Measurements from ENCODE around the gene MMRN2. TPM values are rescaled to one million over a fixed set of nuclear protein-coding genes. Genes with fewer than 3 reads are reported as not detected.
"Not testable (repeated sequence)": the region's sequence is repeated elsewhere in the genome, so short reads cannot be mapped to it uniquely, and the experiment has no call there.

The MMRN2 gene, protein sequence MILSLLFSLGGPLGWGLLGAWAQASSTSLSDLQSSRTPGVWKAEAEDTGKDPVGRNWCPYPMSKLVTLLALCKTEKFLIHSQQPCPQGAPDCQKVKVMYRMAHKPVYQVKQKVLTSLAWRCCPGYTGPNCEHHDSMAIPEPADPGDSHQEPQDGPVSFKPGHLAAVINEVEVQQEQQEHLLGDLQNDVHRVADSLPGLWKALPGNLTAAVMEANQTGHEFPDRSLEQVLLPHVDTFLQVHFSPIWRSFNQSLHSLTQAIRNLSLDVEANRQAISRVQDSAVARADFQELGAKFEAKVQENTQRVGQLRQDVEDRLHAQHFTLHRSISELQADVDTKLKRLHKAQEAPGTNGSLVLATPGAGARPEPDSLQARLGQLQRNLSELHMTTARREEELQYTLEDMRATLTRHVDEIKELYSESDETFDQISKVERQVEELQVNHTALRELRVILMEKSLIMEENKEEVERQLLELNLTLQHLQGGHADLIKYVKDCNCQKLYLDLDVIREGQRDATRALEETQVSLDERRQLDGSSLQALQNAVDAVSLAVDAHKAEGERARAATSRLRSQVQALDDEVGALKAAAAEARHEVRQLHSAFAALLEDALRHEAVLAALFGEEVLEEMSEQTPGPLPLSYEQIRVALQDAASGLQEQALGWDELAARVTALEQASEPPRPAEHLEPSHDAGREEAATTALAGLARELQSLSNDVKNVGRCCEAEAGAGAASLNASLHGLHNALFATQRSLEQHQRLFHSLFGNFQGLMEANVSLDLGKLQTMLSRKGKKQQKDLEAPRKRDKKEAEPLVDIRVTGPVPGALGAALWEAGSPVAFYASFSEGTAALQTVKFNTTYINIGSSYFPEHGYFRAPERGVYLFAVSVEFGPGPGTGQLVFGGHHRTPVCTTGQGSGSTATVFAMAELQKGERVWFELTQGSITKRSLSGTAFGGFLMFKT
- 10 to 100 TPM; 18.8 to 76.8 (median 31.3) TPM for total RNA-seq

- no peak for TF ChIP-seq EP300 (IDR thresholded peaks at IDR 0.05)
- peak in 1 of 2 donors; percentile 10 for TF ChIP-seq POLR2AphosphoS5 (IDR thresholded peaks at IDR 0.05)
- peak in 1 of 4 donors; percentile 27 for TF ChIP-seq POLR2A (IDR thresholded peaks at IDR 0.05)
- Histone ChIP-seq H3K27ac (peak within 1 kb of the TSS; percentile 81 to 90 (median 85)), H3K9me3 (peaks cover 0 to 2% (median 0%) of the 10 kb centered on the region in 4 donors), H3K27me3 (no peaks in the 10 kb centered on the region), H3K4me1 (peaks cover 23 to 62% (median 55%) of the 10 kb centered on the region in 4 donors), H3K36me3 (no peaks in the 10 kb centered on the region), H3K4me3 (peak within 1 kb of the TSS; percentile 27 to 47 (median 38))
- ATAC-seq (ENCODE audit: low FRiP score in 2 of 2) (no peak), DNase-seq (peak in 1 of 2 donors; percentile 58)
- 49 to 63% methylated on average over 7 to 8 of the region's 9 CpGs for WGBS, 2 donors
Measured at GRCh38 chr10:86957471-86958115, at the start of gene MMRN2. TSS of gene MMRN2 (minus strand) at chr10:86957615. CDS start at chr10:86957541, 74 bp downstream.

GRCh38 chr10:87007124-87007523, 49.7 kb upstream of the MMRN2 start:
- H3K36me3 ChIP-seq; ATAC-seq (ENCODE audit: low FRiP score in 2 of 2); DNase-seq; H3K4me1 ChIP-seq; H3K9me3 ChIP-seq; H3K27me3 ChIP-seq; H3K27ac ChIP-seq; H3K4me3 ChIP-seq: not testable (repeated sequence)
- WGBS, 2 donors = 58% methylated on average over 1 of the region's 1 CpG; no CpG with 5 or more reads in 1 of the 2 donors

- DNase-seq = no peak
- WGBS, 2 donors = 78 to 79% methylated on average over 3 of the region's 3 CpGs
- Histone ChIP-seq H3K4me3 (no peak overlapping the region), H3K27me3 (no peaks in the 10 kb centered on the region), H3K9me3 (no peaks in the 10 kb centered on the region), H3K4me1 (no peaks in the 10 kb centered on the region), H3K27ac (peak overlapping the region in 1 of 4 donors; percentile 33), H3K36me3 (peaks cover 0 to 23% (median 0%) of the 10 kb centered on the region in 4 donors)
- TF ChIP-seq POLR2A (IDR thresholded peaks at IDR 0.05) (no peak), POLR2AphosphoS5 (IDR thresholded peaks at IDR 0.05) (no peak), CTCF (IDR thresholded peaks at IDR 0.05) (no peak), EP300 (IDR thresholded peaks at IDR 0.05) (no peak)
- no peak for ATAC-seq (ENCODE audit: low FRiP score in 2 of 2)
Measured at GRCh38 chr10:87000491-87000890, 43.1 kb upstream of the MMRN2 start.

- TF ChIP-seq EP300 (IDR thresholded peaks at IDR 0.05) (peak in 1 of 4 donors; percentile 17), POLR2A (IDR thresholded peaks at IDR 0.05) (peak in 1 of 4 donors; percentile 45)
- not testable (repeated sequence) for H3K4me1 ChIP-seq, H3K9me3 ChIP-seq, H3K27me3 ChIP-seq, H3K4me3 ChIP-seq, DNase-seq
- 46 to 67% methylated on average over 6 of the region's 6 CpGs for WGBS, 2 donors
- peak in 1 of 2 donors; percentile 44 for ATAC-seq (ENCODE audit: low FRiP score in 2 of 2)
- Histone ChIP-seq H3K27ac (peak overlapping the region in 1 of 4 donors; percentile 33), H3K36me3 (peaks cover 0 to 25% (median 0%) of the 10 kb centered on the region in 4 donors)
Measured at GRCh38 chr10:86999802-87000403, 42.5 kb upstream of the MMRN2 start.

- Histone ChIP-seq H3K27ac (no peak overlapping the region), H3K4me3 (no peak overlapping the region), H3K27me3 (no peaks in the 10 kb centered on the region), H3K4me1 (no peaks in the 10 kb centered on the region), H3K36me3 (peaks cover 0 to 32% (median 0%) of the 10 kb centered on the region in 4 donors), H3K9me3 (no peaks in the 10 kb centered on the region)
- DNase-seq (no peak), ATAC-seq (ENCODE audit: low FRiP score in 2 of 2) (no peak)
- 84% methylated on average over 2 of the region's 2 CpGs for WGBS, 2 donors
- TF ChIP-seq CTCF (IDR thresholded peaks at IDR 0.05) (no peak), POLR2AphosphoS5 (IDR thresholded peaks at IDR 0.05) (no peak), POLR2A (IDR thresholded peaks at IDR 0.05) (no peak), EP300 (IDR thresholded peaks at IDR 0.05) (no peak)
Measured at GRCh38 chr10:86992929-86993328, 35.5 kb upstream of the MMRN2 start.

All from upper lobe of left lung (tissue), 6 donors.